ENCODE measurements around the gene AMER1. TPM values are rescaled to one million over a fixed set of nuclear protein-coding genes. Genes with fewer than 3 reads are reported as not detected.

AMER1 gene
- total and polyA plus RNA-seq, 2 of the 8 experiments (the other 6 are each of a cell fraction or from before 2014, with no cell fraction given), result 3.3 to 9.4 TPM

DNA sequence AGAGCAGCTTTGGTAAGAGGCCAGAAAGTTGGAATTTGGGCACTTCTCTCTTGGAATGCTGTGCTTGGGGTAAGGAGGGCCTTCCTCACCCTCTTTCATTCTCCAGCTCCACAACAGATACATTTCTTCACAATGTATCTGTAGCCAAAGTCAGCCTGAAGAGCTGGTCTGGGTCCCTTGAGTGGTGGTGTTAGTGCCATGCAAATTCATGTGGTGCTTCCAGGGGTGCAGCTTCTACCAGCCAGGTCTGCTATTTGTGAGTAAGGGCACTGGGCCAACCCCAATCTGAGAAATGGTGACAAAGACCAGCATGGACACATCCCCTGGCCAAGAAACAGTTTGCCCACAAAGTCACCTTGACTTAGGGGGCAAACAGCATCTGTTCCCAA lies 17.8 kb downstream of the AMER1 start:
- no peak for TF ChIP-seq CREB1 (IDR thresholded peaks at IDR 0.05)
- H3K27ac ChIP-seq (ENCODE audit: low read depth, low read length), result no peak overlapping the region
- no peak overlapping the region for H2BK15ac ChIP-seq (ENCODE audit: low read length)
- no peaks in the 10 kb centered on the region for H3K79me2 ChIP-seq (ENCODE audit: control insufficient read depth in 1 of 2, insufficient read depth in 2 of 2, low read length in 2 of 2)
- no peak overlapping the region for H2BK5ac ChIP-seq (ENCODE audit: low read depth, low read length)
- H2AK5ac ChIP-seq (ENCODE audit: low read depth, low read length), result no peak overlapping the region
- H3K56ac ChIP-seq (replicated peaks; ENCODE audit: insufficient read length, low read depth, low read length), result no peak overlapping the region
- FAIRE-seq (no peak), DNase-seq (ENCODE audit: low read depth in 1 of 2, low spot score in 2 of 2) (no peak)
- H4K91ac ChIP-seq (replicated peaks; ENCODE audit: insufficient read length, low read length), result no peak overlapping the region
- H3K4me3 ChIP-seq (ENCODE audit: extremely low read depth in 1 of 4, insufficient read depth in 2 of 4, low read depth in 3 of 4, low read length in 4 of 4), result no peak overlapping the region
- no peak overlapping the region for H2AFZ ChIP-seq (ENCODE audit: low read length)
- no peak overlapping the region for H3K9ac ChIP-seq (replicated peaks in 1 of 4; ENCODE audit: extremely low read depth in 1 of 4, low read depth in 3 of 4, low read length in 3 of 4)
- CTCF ChIA-PET (ENCODE audit: partially characterized antibody), result no interaction called here
- H3K4me1 ChIP-seq (replicated peaks in 1 of 4; ENCODE audit: control insufficient read depth in 3 of 4, insufficient read depth in 4 of 4, low read length in 3 of 4), result no peaks in the 10 kb centered on the region
- H3K4me2 ChIP-seq (ENCODE audit: insufficient read depth in 1 of 2, low read depth in 2 of 2, low read length in 2 of 2), result no peak overlapping the region
- no peak overlapping the region for H2BK20ac ChIP-seq (ENCODE audit: low read length)
- H3K18ac ChIP-seq (ENCODE audit: extremely low read depth, low read length), result no peak overlapping the region
- H3K36me3 ChIP-seq (ENCODE audit: control insufficient read depth in 2 of 4, insufficient read depth in 4 of 4, low read length in 3 of 4), result peaks cover 0 to 7% (median 2%) of the 10 kb centered on the region in 4 experiments; a peak in 3 of 8 replicates
- no peak overlapping the region for H4K8ac ChIP-seq (ENCODE audit: extremely low read depth, insufficient read depth, low read length)
- no peaks in the 10 kb centered on the region for H3K79me1 ChIP-seq (ENCODE audit: low read depth, low read length)
- H3K9me3 ChIP-seq (ENCODE audit: insufficient read depth in 2 of 2, low read depth in 1 of 2, low read length in 1 of 2), result no peaks in the 10 kb centered on the region
- H3K23ac ChIP-seq (ENCODE audit: insufficient read length), result no peak overlapping the region
- H4K20me1 ChIP-seq (replicated peaks in 1 of 2; ENCODE audit: control insufficient read depth in 1 of 2, insufficient read depth in 2 of 2, low read length in 2 of 2), result no peaks in the 10 kb centered on the region
- no peaks in the 10 kb centered on the region for H3K23me2 ChIP-seq (ENCODE audit: low read depth, low read length)
- H3K27me3 ChIP-seq (replicated peaks in 1 of 4; ENCODE audit: control insufficient read depth in 3 of 4, extremely low read depth in 1 of 4, insufficient read depth in 3 of 4, low read length in 3 of 4), result no peaks in the 10 kb centered on the region
- H3K14ac ChIP-seq (ENCODE audit: insufficient read length), result no peak overlapping the region
- no peak overlapping the region for H2BK120ac ChIP-seq (replicated peaks; ENCODE audit: low read depth, low read length)
- no peak overlapping the region for H4K5ac ChIP-seq (ENCODE audit: insufficient read length, low read depth, low read length)
- POLR2A ChIA-PET (ENCODE audit: partially characterized antibody), result no interaction called here
- H3K4ac ChIP-seq (replicated peaks; ENCODE audit: insufficient read length, low read depth, low read length), result no peak overlapping the region
- no peak overlapping the region for H2BK12ac ChIP-seq (ENCODE audit: low read depth, low read length)

Data from H1 (cell line).